Inflammatory macrophage treated with lipopolysaccharide for 4 hours (primary cell): ENCODE measurements around the gene ADSL.
"Not testable (repeated sequence)": the region's sequence is repeated elsewhere in the genome, so short reads cannot be mapped to it uniquely, and the experiment has no call there.

Source experiments
- DNase-seq: peaks from one replicate; pipeline ENCODE4 v3.0.0-alpha.2; 2020

Gene ADSL

DNA sequence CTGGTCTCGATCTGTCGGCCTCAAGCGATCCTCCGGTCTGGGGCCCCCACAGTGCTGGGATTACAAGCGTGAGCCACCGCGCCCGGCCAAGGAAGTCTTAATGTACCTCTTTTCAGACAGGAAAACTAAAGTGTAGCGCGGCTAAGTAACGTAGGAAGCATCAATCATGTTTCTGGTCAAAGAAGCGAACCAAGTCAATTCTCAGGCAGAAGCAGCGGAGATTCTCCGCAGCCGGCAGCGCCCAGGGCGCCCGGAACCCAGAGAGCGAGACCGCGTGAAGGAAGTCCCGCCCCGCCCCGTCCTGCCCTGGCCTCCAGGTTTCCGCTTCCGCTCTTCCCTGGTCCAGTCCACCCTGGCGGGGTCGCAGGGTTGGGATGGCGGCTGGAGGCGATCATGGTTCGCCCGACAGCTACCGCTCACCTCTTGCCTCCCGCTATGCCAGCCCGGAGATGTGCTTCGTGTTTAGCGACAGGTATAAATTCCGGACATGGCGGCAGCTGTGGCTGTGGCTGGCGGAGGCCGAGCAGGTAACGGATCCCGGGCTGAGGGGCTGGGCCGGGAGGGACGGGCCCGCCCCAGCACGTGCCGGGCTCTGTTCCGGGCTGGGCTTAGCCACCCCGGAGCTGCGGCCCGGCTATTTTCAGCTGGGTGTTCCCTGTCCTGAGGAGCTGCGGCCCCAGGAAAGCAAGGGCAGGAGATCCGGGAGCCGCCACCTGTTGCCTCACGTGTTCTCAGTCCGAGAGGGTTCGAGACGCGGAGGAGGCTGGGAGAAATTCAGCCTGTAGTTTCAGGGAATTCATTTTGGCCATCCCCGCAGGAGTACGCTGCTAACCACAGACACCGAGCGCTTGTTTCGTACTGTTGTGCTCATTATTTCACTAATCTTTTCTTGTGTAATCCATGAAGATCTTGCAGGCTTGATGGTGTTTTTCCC is at the start of gene ADSL:
Gene ADSL (plus strand): TSS at position 316 of the 934 bp plus-strand sequence. CDS start 59 bp downstream, at position 375.
- DNase-seq: peak; percentile 88

DNA sequence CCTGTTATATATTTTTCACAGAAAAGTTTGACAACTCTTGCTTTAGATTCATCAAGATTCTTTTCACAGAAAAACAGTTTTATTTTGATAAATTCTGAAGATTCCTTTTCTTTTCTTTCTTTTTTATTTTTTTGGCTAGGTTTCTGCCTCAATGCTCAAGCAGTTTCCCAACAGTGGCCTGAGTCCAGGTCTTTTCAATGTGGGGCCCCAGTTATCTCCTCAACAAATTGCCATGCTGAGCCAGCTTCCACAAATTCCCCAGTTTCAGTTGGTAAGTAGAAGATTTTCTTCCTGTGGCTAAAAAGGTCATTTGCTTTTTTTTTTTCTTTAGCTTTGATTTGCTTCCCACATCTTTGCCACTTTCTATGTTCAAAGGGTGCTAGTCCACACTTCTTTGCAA is 46.0 kb upstream of the ADSL start:
- no peak for DNase-seq

DNA sequence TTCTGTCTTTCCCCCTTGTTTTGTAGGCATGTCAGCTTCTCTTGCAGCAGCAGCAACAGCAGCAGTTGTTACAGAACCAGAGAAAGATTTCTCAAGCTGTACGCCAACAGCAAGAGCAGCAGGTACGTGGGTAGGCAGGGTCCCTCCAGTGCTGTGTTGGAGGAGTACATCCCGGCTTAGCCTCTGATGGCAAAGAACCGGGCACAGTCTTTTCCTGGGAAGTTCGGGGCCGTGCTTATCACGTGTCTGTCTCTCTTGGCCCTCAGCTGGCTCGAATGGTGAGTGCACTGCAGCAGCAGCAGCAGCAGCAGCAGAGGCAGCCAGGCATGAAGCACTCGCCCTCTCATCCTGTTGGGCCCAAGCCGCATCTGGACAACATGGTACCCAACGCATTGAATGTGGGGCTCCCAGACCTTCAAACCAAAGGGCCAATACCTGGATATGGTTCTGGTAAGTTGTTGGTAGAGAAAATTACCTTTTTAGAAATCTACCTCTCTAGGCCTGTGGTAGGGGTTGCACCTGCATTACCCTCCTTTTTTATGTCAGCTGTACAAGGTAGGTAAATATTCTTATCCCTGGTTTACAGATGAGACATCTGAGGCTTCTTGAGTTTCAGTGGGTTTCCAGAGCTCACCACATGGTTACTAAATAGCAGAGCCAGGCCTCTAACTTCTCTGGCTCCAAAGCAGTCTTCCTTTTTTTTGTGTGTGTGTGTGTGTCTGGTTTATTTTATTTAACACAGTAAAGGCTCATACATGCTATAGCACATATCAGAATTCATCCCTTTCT is 45.2 kb upstream of the ADSL start:
- DNase-seq: no peak

DNA sequence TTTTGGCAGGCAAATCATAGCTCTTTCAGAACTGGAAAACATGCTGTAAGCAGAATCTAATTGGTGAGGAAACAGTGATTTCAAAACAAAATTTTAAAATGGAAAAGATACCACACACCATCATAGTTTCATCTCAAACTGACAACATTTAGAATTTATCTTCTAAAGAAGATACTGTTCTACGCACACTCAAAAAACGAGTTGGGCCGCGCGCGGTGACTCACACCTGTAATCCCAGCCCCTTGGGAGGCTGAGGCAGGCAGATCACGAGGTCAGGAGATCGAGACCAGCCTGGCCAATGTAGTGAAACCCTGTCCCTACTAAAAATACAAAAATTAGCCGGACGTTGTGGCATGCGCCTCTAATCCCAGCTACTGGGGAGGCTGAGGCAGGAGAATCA is 44.2 kb upstream of the ADSL start:
- DNase-seq: no peak

DNA sequence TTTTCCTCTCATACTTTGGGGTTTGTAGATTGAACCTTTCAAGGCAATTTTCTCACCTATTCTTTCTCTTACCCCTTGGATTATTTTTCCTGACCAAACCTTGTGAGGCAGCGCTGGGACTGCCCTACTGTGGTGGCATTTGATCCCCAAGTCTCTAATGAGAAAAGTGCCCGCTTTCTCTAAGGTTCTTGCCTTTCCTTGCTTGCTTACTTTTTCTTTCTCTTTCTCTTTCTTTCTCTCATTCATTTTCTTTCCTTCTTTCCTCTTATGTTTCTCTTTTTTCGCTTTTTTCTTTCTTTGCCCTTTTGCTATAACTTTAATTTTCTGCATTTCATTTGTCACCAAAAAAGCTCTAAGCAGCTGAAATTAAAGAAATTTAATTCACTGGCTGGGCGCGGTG is 40.7 kb upstream of the ADSL start:
- no peak for DNase-seq

DNA sequence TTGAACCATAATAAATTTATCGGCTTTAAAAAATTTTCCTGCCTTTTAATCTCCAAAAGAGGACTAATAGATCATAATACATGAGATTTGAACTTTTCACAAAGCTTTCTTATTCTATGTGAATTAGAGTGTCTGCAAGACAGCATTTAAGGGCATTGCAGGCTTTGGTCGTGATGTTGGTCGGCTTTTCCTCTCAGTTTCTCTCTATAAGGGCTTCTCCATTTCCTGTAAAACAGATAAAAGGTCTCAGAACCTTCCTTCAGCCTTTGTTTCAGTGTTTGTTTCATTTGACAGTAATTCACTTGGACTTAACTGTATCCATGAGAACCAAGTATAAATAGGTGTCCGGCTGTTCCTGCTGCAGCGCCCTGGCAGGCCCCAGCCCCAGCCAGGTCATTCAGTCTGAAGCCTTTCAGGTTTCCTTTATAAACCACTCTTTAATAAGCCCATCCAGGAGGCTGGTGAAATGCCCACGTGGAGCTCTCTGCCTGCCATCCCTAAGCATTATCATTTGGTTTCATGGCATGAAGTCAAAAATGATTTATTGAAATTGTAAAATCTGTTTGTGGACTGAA is 37.2 kb upstream of the ADSL start:
- no peak for DNase-seq

DNA sequence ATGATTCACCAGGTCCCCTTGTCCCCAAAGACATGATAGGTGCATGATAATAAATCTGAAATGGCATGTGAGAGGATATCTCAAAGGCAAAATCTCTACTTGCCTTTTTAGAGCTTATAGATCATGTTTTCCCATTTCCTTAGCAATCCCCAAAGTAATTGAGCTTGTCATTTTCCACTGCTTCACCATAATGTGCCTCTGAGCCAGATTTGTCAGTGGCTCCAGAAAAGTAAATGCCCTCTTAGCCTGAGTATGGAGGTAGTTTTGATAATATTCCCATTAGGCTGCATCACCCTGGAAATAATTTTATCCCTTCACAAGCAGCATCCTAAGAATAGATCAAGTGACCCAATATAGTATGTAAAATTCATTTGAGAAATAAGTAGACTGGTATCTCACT is 36.7 kb upstream of the ADSL start:
- DNase-seq: no peak

DNA sequence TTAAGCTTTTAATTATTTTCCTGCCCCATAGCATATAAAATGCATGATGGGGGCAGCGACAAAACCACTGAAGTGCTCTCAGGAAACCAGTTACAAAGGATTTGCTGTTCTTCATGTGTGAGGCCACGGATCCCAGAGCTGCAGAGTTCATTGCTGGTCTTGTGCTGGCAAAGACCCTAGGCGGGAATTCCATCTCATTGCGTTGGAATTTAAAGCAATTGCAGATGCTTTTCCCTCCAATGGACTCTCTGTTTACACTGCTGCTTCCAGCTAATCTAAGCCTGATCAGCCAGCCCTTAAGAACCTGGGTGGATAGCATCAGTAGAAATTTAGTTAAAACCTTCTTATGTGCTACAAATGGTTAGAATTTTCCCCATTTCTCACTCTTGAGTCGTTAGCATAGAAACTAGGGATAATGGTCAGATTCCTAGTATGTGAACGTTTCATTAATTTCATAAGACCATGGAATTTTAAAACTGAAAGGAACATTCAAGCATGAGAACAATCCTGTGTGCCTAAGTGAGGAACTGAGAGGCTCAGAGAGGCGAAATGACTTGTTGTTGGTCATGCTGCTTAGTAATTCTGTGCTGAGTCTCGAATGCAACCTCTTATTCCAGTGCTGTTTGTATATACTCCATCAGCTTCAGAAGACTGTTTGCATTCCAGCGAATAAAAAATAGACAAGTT is 36.1 kb upstream of the ADSL start:
- no peak for DNase-seq

DNA sequence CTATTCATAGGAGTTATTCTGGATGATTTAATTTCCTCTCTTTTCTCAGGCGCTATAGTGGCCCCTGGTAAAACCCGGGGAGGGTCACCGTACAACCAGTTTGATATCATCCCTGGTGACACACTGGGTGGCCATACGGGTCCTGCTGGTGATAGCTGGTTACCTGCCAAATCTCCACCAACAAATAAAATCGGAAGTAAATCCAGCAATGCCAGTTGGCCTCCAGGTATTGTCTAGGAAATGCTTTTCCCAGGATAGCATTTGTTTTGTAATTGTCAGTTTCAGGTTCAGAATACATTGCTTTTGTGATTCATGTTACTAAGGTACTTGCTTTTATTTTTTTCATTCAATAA is 35.6 kb upstream of the ADSL start:
- no peak for DNase-seq

DNA sequence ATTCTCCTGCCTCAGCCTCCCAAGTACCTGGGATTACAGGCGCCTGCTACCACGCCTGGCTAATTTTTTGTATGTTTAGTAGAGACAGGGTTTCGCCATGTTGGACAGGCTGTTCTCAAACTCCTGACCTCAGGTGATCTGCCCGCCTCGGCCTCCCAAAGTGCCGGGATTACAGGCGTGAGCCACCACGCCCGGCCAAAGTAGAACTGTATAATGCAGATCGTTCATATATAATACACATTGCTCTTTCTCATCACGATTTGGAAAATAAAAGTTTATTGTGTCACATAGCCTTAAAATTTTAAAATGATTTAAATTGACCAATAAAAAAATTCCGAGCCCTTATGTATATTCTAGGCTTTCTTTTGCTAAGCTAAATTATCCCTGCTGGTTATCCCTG is 34.7 kb upstream of the ADSL start:
- not testable (repeated sequence) for DNase-seq

DNA sequence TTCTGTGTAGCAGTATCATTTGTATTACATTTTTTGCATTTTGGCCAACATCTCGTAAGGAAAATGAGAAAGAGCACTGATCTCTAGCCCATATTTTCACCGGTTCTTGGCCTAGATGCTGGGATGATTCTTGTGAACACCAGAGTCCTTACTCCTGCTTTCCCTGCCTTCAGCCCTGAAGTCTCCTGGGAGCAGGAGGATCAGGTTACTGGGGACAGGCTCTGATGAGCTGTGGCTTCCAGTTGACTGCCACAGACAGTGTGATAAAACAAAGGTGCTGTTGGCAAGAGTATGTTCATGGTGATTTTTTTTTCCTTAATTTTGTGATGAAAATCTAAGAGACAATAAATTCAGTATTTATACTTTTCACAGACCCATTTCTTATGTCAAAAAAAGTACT is 34.2 kb upstream of the ADSL start:
- no peak for DNase-seq

DNA sequence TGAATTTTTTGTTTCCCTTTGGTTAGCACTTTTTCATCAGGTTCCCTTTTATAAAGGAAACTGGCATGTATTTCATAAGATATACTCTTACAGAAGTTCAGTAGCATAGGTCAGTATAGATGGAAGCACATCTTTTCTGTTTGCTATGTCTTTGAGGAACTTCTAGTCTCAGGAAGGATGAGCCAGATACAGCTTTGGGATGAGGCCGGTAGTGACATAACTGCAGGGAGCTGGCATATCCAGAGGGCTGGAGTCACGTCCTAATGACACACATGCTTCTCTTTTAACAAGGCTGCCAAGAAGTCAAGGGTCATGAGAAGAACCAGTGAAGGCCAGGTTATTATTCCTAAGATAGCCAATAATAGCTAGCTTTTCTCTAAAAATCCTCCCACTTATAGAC is 33.3 kb upstream of the ADSL start:
- DNase-seq: peak; percentile 75

DNA sequence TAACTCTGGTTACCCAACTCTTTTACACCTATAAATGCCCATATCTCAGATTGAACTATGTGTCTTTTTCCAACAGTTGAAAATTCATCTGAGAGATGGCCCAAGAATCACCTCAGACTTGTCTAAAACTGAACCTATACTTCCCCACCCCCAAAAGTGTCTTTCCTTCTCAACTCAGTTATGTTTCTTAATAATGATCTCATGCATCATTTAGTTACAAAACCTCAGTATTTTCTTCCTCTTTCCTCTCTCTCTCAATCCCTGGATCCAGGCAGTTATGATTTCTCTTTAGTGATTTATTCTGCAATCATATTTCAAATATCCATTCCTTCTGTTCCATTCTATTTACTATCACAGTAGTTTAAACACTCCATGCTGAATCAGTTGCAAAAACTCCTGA is 32.3 kb upstream of the ADSL start:
- DNase-seq: peak; percentile 81

DNA sequence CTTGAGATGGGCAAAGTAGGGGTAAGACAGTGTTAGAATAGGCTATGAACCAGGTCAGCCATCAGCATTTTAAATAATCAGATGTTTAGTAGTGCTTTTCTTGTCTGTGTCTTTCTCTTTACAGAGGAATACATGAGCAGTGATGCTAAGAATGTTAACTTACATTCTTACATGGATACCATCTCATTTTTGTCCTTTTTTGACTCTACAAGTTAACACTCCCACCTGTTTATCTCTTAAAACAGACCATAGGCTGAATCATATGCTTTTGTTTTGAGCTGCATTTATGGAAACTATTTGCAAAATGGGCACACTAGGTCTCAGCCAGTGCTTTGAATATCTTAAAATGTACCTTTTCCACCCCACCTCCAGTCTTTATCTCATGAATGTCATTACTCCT is 25.6 kb upstream of the ADSL start:
- DNase-seq: no peak

DNA sequence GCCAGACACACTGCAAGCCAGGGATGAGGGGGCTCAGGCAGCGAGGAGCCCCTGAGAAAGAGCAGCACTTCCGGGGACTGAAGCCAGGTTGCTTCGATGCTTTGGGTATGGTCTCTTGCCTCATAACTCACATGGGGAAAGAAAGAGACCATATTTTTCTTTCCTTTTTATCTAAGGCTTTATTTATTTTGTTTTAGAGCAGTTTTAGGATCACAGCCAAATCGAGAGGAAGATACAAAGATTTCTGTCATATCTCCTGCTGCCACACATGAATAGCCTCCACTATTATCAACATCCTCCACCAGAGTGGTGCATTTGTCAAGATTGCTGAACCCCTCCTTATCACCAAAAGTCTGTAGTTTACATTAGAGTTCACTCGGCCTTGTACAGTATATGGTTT is 24.3 kb upstream of the ADSL start:
- DNase-seq: no peak

DNA sequence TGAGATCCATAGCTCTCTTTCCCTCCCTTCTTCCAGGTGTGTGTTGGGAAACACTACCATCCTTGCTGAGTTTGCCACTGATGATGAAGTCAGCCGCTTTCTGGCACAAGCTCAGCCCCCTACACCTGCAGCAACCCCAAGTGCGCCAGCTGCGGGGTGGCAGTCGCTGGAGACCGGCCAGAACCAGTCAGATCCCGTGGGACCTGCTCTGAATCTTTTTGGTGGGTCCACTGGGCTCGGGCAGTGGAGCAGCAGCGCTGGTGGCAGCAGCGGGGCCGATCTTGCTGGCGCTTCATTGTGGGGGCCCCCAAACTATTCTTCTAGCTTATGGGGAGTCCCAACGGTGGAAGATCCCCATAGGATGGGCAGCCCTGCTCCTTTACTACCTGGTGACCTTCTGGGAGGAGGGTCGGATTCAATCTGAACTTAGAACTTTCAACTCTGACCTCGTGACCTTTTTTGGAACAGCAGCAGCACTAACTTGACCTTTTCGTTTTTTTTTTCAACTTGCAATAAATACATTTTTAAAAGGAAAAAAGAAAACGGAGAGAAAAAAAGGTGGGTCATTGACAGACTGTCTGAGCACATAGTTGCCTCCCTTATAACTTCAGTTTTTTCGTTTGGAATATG is 23.4 kb upstream of the ADSL start:
- no peak for DNase-seq

DNA sequence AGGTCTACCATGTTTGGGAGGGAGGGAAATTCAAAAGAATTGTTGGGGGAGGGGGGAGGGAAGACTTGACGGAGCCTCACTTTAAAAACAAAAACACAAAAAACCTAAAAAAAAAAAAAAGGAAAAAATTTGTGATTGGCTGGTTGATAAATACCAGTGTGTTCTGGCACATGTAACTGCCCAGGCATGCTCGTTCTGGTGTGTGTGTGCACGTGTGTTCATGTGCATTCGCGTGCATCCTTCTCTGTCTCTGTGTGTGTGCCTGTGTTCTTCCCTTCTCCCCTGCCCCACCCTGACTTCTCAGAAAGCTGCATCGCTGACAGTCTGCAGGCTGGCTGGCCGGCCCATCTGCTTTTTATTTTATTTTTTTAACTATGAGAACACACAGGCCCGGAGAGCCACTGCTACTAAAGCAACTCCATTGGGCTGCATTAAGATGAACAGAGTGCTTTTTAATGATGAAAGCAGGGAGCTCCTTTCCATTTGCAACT is 22.6 kb upstream of the ADSL start:
- DNase-seq: no peak

DNA sequence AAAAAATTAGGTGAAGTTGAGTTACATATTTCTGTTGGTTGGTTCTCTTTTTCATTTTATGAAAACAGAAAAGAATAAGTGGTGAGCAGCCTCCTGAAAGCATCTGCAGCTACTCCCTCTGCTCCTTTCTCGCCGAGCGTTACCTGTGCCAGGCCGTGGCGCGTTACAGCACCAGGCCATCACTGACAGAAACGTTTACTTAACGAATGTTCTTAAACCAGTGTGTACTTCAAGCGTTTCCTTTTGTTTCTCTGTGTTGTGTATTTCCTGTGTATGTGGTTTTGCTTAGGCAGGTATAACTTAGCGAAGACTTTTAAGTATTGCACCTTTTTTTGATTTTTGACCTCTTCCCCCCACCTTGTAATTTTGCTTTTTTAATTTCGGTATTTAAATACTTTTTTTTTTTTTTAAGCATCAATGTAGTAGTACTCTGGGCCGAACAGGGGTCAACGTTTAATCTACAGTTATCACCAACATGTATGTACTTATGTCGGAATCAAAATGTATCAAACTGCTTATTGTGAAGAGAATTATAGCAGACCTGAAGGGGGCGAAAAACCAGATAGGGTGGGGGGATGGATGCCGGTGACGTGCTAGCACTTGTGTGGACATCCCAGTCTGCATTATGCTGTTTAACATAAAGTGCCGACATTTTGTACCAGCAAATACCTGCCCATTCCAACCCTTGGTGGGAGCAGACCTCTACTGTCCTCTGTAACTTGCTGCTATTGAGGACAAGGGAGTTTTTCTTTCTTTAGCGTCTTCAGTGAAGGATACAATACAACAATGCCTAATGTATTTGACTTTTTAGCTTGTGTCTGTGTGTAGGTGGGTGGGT is 21.6 kb upstream of the ADSL start:
- no peak for DNase-seq

DNA sequence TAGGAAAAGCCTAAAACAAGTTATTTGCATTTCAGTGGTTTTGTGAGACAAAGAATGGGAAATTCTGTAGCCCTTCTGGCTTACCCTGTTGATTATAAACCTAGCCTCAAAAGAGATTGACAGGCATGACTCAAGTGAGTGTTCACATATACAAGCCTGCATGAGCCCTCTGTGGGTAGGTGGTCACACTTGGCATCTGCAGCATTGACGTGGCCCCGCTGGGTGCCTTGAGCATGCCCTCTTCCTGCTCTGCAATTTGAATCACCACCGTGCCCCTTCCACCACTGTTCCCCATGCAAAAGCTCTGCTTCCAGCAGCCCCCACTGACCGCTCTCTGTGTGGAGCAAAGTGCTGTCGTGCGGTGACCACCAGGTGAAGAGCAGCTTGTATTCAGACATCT is 21.0 kb upstream of the ADSL start:
- DNase-seq: no peak

DNA sequence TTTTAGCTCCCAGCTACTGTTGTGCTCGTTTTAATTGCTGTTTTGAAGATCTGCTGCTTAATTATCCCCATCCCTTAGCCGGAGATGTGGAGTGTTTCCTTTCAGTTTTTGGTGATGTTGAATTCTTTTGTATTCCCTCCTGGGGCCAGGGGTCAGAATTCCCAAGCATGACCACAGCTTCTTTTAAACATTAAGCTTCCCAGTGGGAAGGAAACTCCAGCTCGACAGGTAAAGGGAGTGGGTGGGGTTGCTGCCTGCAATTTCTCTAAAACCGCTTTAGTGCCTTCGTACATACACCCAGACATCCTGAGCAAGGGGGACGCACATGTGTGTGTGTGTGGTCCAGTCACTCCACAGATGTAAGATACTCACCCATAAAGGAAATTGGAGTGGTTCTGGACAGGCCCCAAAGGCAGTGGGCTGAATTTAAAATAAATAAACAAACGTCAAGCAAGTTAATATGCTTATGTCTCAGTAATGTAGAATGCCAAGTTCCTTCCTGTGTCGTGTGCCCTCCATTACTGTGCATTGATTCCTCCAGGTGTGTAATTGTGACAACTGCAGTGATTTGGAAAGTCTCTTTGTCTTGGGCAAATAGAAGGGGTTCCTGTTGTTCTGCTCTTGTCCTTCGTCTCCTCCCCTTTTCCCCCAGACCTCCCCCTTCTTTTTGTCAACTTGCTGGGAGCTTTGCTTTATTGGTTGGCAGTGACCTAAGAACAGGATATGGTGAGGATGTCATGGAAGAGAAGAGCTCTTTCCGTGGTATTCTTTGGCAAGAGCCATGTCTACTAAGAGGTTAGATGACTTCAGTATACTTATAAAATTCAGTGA is 19.2 kb upstream of the ADSL start:
- no peak for DNase-seq
